NCI-H345 treated with DMSO at 0.1 percent for 48 hours (cell line): ENCODE measurements around the gene FXYD7.

Experiments used
- DNase-seq: peaks from one replicate; lab custom pipeline; 2025; ENCODE audit not compliant: unreplicated experiment; lab: John Stamatoyannopoulos, UW

Gene FXYD7

GRCh38 chr19:35109395-35110112 is 33.5 kb upstream of the FXYD7 start:
- DNase-seq: no peak

- DNase-seq: no peak
Measured at GRCh38 chr19:35110974-35111373, 32.1 kb upstream of the FXYD7 start.

- no peak for DNase-seq
Measured at GRCh38 chr19:35112995-35113688, 29.9 kb upstream of the FXYD7 start.

GRCh38 chr19:35114353-35115176 is 28.5 kb upstream of the FXYD7 start:
- peak; percentile 46 for DNase-seq

GRCh38 chr19:35115177-35115951 is 27.7 kb upstream of the FXYD7 start, which contains the start of gene FXYD3:
FXYD3 (plus strand) TSS chr19:35115823; CDS start chr19:35119377, 3,554 bp downstream.
- no peak for DNase-seq

- DNase-seq: no peak
Measured at GRCh38 chr19:35116072-35116801, 26.8 kb upstream of the FXYD7 start.

GRCh38 chr19:35117116-35117515 is 25.9 kb upstream of the FXYD7 start:
- no peak for DNase-seq

GRCh38 chr19:35117799-35118198 is 25.3 kb upstream of the FXYD7 start:
- no peak for DNase-seq

- no peak for DNase-seq
Measured at GRCh38 chr19:35118268-35119020, 24.6 kb upstream of the FXYD7 start.

- no peak for DNase-seq
Measured at GRCh38 chr19:35119091-35119490, 24.0 kb upstream of the FXYD7 start.

- no peak for DNase-seq
Measured at GRCh38 chr19:35119578-35120155, 23.4 kb upstream of the FXYD7 start.

GRCh38 chr19:35120492-35120891 is 22.6 kb upstream of the FXYD7 start:
- DNase-seq: no peak

GRCh38 chr19:35120898-35121297 is 22.2 kb upstream of the FXYD7 start:
- DNase-seq: no peak

GRCh38 chr19:35122687-35123551 is 20.1 kb upstream of the FXYD7 start:
- no peak for DNase-seq

GRCh38 chr19:35123573-35123972 is 19.5 kb upstream of the FXYD7 start:
- no peak for DNase-seq

- DNase-seq: peak; percentile 84
Measured at GRCh38 chr19:35124098-35125060, 18.7 kb upstream of the FXYD7 start.

GRCh38 chr19:35125270-35125717 is 17.8 kb upstream of the FXYD7 start:
- no peak for DNase-seq
